CD4-positive, alpha-beta T cell treated with Interferon alpha-2 for 1 hour (primary cell): Measurements from ENCODE around the gene EXD3.
"Not testable (repeated sequence)": the region's sequence is repeated elsewhere in the genome, so short reads cannot be mapped to it uniquely, and the experiment has no call there.

ENCODE experiments used
- DNase-seq, 2 donors: peaks; one replicate each; pipeline ENCODE4 v3.0.0-alpha.2; 2020 to 2022

EXD3 gene

DNA sequence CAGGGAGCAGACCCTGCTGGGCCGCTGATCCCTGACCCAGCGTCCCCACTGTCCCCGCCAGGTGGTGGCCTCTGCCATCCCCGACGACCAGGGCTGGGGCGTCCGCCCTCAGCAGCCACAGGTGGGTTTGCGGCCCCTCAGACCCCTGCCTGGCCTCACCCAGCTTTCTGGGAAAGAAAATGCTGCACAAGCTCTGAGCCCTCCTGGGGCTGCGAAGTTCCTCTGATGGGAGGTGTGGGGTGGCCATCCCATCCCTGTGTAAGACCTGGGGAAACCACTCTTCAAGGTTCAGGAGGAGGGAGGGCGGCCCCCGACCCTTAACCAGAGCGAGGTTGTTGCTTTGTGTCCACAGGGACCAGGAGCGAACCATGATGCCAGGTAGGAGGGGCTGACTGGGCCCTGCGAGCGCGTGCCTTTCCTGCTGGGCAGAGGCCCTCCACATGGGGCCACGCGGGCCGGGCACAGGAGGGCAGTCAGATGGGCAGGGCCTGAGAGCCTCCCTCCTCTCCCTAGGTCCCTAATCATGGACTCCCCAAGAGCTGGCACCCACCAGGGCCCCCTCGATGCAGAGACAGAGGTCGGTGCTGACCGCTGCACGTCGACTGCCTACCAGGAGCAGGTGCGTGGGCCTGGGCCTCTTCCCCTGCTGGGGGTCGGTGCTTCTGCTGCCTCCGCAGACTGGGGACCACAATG lies 7.9 kb upstream of the EXD3 start:
- DNase-seq: no peak

DNA sequence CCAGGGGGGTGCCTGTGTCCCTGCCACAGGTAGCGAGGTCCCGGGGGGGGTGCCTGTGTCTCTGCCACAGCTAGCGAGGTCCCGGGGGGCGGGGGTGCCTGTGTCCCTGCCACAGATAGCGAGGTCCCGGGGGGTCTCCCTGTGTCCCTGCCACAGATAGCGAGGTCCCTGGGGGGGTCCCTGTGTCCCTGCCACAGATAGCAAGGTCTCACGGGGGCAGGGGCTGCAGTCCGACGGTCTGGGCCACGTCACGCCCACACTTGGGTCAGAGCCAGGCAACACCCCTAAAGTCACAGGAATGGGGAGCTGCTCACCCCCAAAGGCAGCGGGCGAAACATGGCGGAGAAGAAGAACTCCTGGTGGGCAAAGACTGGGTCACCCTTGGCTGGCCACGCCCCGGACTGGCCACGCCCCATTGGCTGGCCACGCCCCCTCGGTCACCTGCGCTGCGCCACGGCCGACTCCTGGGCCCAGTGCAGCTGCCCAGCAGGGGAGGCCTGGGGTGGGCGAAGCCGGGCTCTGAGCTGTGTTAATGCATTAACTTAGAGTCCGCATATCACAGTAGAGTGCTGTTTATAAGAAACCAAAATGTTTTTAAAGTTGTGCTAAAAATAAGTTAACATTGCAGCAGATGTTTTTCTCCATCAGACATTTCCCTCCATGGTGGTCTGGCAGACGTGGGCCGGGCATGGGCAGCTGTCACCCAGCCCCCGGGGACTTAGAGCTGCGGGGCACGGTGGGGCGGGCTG lies 7.2 kb upstream of the EXD3 start:
- no peak for DNase-seq

DNA sequence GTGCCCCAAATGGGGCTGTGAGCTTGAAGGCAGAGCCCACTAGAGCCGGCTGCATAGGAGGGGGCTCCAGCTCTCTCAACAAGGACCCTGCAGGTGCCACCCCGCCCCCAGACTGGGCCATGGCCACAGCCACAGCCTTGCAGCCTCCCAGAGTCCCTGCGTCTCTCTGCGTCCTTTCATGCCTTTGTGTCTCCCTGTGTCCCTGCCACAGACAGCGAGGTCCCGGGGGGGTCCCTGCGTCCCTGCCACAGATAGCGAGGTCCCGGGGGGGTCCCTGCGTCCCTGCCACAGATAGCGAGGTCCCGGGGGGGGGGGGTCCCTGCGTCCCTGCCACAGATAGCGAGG lies 6.6 kb upstream of the EXD3 start:
- no peak for DNase-seq

DNA sequence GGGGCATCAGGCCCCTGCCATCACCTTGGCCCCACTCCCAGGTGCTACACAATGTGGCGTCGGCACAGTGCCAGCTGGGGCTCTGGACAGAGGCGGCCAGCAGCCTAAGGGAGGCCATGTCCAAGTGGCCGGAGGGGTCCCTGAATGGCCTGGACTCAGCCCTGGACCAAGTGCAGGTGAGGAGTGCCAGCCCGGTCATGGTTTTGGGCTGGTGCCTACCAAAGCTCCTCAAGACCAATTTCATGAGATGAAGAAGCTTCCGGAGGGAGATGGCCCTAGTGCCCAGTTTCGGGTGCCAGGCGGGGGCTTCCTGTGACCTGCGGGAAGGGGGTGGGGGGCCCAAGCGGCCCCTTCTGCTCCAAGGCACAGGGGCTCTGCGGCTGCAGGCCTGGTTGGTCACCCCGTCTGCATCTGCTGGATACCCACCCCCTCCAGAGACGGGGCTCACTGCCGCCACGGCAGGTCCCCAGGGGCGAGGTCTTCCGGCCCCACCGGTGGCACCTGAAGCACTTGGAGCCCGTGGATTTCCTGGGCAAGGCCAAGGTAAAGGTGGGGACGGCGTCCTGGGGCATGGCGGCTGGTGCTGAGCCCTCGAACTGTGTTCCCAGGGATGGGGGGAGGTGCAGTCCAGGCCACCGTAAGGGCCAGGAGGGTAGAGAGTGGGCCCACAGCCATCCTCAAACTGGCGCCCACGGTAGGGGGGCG lies 6.0 kb upstream of the EXD3 start:
- no peak for DNase-seq

DNA sequence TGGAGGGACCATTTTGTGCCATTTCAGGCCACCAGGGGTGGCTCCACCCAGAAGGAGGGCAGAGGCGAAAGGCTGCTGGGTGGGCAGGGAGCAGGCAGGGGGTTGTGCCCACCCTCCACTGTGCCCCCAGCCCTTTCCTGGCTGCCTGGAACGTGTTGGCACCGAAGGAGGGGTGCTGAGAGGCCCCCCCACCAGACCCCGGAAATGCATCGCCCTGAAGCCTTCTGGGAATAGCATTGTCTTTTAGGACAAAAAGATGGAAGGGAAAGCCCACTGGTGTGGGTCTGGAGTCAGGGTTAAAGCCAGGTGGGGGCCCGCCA lies 5.3 kb upstream of the EXD3 start:
- no peak for DNase-seq

DNA sequence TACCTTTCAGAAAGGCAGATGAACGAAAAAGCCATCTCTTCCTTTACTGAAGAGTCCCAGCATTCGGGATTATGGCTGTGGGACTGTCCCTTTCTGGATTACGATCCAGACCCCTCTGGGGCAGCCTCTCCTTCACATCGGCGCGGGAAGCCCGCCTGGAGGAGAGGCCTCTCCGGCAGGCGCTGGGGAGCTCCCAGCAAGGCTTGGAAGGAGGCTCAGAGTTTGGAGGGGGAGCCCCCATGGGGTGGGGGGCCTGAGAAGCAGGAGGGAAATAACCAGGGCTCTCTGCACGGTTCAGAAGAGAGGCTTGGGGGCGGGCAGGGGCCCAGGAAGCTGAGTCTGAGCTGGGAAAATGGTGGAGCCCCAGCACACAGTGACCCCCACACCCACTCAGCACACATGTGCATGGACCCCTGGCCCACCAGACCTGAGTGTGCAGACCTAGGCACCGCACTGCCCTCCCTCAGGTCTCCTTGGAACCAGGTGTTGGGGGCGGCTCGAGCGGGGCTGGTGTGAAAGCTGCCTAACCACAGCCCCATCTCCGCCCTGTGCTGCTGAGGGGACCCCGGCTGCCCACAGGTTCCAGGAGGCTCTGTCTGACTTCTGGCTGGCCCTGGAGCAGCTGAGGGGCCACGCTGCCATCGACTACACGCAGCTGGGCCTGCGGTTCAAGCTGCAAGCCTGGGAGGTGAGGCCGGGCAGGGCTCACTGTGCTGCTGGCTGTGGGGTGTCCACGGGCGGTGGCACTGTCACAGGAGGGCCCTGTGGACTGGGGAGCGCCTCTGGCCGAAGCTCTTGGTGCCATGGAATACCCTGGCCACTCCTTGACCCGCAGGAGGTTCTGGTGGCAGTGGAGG lies 4.7 kb upstream of the EXD3 start:
- DNase-seq: no peak

DNA sequence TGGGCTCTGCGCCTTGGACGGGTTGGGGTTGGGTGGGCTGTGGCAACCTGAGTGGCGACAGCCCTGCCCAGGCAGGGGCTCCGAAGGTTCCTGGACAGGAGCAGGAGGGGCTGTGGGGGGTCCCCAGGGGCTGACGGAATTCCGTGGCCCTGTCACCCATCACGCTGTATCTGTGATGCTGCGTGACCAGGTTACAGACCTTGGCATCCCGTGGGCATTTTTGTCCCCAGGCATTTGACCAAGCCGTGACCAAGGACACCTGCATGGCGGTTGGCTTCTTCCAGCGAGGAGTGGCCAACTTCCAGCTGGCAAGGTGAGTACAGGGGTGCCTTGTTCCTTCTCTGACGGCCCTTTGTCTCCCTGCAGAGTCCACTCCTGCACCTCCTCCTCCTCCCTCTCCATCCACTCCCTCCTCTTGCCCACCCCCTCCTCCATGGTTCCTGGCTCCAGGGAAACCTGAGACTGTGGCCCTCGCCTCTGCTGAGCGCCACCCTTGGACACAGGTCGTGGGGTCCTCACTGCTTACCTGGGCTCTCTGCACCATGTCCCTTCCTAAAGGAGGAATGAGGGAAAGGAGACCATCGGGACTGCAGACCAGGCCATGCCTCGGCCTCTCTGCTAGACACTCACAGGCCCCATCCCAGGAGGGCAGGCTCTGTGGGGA lies 3.2 kb upstream of the EXD3 start:
- DNase-seq: no peak

DNA sequence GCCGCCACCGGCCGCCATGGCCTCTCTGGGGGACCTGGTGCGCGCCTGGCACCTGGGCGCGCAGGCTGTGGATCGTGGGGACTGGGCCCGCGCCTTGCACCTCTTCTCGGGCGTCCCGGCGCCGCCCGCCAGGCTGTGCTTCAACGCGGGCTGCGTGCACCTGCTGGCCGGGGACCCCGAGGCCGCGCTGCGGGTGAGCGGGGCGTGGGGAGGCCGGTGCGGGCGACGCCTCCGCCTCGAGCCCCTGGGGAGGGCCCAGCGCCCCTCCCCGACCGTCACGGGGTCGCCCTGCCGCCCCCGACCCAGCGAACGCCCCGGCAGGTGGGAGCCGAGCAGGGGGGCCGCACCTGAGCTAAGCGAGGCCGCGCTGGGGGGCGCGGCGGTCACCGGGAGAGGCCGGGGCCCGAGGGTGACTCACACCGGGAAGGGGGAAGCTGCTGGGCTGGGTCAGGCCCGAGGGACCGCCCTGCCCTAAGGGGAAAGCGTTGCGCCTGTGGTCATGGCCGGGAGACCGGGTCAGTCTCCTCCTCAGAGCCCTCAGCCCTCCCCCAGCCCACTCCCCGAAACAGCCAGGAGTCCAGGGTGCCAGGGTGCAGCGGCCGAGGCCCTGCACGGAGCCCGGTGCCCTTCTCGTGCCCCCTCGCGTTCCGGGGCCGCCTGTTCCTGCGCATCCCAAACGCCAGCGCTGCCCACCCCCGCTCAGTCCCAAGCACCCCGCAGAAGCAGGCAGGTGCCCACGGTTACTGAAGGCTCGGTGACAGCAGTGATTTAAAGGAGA lies 741 bp upstream of the EXD3 start:
- DNase-seq: peak in 1 of 2 donors; percentile 29

DNA sequence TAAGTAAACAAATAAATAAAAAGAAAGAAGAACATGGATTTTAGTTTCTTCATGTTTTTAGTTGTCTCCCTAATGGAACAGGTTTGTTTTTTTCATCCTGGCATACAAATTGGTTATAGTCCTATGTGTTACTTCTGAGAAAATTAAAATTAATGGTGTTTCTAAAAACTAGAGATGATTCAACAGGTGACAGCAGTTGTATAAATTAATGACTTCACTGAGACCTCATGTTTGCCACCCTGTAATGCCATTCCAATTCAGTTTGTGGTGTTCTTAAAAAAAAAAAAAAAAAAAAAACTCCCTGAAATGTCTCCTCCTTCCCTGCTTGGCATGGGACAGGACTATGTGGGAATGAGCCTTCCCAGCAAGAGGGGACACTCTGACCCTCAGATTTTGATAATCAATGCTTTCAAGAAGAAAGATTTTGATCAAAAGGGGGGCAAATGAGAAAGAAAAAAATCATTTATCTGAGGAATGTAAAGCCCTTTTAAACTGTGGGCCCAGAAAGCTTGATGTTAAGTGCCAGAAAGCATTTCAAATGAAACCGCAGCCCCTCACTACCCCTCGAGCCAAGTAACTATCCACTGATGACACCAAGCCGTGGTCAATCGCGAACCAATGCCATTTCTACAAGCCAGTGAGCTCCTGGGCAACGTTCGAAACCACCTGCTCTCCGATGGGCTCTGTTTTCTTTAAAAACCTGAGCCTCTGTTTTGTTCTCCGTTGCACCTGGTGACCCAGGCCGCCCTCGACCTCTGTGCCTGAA lies 941 bp downstream of the EXD3 start:
- no peak for DNase-seq

DNA sequence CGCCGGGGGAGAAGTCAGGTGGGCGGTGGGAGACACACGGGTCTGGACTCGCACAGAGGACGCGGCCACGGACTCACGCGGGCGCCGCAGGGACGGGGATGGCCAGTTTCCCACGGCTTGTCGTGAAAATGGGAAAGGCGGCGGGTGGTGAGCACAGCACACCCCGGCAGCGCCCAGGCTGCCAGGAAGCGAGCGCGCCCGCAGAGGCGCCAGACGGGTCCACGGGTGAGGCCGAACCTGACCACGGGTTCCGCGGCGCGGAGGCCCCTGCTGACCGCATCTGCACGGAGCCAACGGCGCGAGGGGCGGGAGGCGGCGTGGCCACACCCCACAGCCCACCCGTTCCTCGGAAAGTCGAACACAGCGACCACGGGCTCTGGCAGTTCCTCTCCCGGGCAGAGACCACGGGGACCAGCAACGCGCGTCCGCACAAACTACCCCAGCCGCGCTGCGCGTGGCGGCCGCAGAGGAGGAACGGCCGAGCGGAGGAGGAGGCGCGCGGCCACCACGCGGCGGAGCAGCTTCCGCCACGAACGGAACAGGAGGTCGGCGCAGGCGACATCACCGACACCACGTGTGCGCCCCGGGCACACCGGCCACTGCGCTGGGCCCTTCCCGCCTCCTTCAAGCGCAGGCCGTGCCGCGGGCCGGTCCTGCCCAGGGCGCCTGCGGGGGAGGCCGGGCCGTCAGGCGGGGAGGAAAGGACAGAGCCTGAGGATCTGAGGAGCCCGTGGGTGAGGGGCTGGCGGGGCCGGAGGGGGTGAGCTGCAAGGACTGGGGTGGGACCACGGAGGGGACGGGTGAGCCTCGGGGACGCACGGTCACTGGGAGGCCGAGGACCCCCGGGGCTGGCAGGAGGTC lies 5.6 kb downstream of the EXD3 start:
- peak in 1 of 2 donors; percentile 7 for DNase-seq

DNA sequence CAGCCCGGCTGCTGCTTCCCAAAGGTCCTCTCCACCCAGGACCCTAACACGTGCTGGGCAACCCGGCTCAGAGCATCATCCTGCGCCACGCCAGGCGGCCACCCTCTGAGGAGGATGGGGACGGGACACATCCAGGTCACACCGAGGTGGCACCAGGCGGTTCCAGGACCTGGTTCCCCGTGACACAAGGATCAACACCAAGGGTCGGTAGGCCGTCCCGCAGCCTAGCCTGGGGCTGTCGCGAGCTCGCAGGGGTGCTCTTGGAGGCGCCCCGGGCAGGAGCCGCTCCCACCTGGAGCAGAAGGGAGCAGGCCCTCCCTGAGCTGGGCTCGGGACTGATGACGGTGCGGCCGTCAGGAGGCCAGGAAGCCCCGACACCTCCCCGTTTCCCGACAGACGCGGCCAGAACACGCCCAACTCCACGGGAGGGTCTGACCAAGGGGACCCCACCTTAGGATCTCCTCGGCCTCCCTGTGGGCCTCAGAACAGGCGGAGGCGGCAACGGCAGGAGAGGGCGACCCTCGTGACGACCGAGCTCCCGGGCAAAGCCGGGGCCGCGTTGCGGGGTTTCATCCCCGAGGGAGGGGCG lies 6.3 kb downstream of the EXD3 start:
- DNase-seq: no peak

DNA sequence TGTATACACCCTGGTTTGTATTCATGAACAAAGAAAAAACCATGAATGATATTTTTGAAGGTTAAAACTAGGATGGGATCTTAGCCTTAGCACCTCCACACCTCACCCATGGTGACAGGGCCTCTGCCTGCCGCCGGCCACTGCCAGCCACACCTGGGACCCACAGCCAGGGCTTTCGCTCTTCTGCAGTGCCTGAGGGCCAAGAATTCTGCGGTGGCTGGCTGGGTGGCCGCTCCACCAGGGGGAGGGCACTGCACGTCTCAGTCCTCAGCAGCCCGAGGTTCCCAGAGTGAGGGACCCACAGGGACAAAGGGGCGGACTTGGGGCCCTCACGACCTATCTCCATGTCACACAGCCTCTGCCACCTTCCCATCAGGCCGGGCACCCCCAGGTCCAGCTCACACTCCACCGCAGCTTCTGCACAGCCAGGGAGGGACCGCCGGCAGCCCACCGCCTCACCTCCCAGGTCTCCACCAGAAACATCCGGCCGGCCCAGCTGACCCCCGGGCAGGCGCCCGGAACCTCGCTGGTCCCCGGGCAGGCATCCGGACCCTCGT lies 6.9 kb downstream of the EXD3 start:
- DNase-seq: no peak

DNA sequence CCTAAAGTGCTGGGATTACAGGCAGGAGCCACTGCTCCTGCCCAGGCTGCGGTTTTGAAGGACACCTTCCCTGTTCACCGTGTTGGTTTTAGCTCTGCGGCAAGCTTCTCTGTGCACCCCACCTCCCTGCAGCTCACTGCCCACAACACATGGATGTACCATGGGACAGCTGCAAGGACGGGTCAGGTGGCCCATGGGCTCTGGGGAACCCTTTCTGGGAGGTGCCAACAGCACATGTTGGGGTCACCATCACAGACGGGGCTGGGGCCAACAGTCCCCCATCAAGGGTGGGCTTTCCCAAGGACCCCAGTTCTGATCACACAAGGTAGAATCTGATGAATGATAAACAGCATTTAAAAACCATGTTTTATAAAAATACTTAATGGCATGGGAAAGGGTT lies 7.5 kb downstream of the EXD3 start:
- DNase-seq: no peak

DNA sequence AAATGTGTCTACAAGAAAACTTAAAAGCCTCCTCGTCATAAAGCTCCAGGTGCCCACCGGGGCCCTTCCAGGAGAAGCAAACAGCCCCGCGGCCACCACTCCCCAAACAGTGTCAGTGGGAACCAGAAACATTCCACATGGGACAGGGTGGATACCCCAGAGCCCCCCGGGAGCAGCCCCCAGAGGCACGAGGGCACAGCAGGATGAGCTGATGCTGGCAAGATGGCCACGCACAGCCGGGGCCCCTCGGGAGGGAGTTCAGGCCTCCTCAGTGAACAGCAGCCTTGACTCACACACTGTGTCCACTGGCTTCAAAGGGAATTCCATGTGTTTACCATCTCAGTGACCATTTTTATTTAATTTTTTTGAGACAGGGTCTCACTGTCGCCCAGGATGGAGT lies 10.5 kb downstream of the EXD3 start:
- no peak for DNase-seq

DNA sequence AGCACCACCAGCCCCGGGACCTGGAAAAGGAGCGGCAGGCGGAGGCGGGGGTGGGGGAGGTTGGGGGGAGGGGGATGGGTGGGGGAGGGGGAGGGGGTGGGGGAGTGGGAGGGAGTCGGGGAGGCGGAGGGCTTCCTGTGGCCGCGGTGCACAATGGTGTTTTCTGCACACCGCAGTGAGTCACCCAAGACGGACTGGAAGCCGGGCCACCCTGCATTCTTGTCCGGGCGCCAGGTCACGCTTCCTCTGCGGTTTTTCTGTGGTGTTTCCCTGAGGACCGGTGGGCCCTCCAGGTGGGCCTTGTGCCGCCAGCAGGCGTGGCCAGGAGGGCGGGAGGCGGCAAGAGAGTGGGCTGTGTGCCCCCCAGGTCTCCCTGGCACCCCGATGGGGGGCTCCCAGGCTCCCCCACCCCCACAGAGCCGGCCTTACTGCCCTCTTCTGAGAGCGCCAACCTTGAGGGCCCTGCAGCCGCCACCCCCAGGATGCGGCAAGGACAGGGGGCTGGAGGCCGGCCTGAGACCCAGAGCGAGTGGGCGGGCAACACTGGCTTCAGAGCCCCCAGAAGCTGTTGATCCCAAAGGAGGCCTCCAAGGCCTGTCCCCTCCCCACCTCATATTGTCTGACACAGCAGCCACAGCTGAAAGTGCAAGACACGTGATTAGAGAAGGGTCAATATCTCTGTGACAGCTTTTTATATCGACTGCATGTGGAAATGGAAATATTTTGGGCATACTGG lies 11.1 kb downstream of the EXD3 start:
- peak; percentile 38 to 46 for DNase-seq

DNA sequence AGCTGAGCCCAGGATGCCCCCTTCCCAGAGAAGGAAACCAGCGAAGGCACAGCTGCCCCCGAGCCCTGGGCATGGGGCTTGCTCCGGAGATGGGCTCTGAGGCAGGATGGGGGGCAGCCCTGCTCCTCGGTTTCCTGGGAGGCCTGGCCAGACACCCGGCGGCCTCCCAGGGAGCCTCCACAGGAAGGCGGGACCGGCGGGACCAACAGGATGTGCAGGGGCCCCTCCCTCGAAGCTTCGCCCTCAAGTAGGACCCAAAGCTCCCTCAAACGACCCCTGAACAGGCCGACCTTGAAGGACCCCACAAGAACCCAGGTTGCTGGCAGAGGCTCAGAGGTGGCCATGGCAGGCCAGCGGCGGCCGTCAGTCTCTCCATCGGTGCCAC lies 11.7 kb downstream of the EXD3 start:
- no peak for DNase-seq

DNA sequence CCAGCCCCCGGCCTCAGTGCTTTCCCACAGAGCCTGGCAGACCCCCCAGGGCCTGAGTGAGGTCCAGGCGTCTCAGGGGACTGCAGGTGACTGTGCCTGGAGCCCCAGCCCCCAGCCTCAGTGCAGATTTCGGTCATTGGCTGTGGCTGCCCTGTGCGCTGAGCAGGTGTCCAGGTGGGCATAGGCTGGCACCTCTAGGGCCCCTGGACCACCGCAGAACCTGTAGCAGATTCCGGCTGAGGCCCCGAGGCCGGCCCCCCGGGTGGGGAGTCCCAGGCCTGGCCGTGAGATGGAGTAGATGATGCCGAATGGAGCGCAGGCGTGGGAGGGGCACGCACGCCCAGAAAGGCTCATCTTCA lies 12.1 kb downstream of the EXD3 start:
- DNase-seq: no peak

DNA sequence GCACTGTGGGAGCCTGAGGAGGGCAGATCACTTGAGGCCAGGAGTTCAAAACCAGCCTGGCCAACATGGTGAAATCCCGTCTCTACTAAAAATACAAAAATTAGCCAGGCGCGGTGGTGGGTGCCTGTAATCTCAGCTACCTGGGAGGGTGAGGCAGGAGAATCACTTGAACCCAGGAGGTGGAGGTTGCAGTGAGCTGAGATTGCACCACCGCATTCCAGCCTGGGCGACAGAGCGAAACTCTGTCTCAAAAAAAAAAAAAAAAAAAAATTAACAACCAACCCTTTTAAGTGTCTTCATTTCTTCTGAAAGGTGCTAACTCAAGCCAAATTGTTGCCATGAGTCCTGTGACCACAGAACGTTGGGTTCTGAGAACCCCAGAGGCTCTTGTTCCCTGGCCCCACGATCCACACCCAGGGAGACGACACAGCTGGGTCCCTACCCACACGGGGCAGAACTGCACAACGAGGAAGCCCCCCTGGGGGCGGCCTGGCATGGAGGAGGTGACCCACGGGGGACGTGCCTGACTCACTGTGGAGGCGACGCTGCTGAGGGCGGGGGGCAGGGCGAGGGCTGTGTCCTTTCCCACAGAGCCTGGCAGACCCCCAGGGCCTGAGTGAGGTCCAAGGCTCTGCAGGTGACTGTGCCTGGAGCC lies 12.6 kb downstream of the EXD3 start:
- not testable (repeated sequence) for DNase-seq
